VCaP (cell line): ENCODE results near the gene RASL11A.
"Not testable (repeated sequence)": the region's sequence is repeated elsewhere in the genome, so short reads cannot be mapped to it uniquely, and the experiment has no call there.

ENCODE experiments used
- H3K27ac ChIP-seq: fragments of 450-650 bp; 2 replicates; pipeline ENCODE4 v1.5.1; 2017
- TF ChIP-seq, protein P1 (sequence below): fragments of 450-650 bp; conservative IDR thresholded peaks from 2 replicates; pipeline ENCODE4 v1.5.1; 2017; ENCODE audit warnings: mild to moderate bottlenecking, moderate library complexity

Gene RASL11A

DNA sequence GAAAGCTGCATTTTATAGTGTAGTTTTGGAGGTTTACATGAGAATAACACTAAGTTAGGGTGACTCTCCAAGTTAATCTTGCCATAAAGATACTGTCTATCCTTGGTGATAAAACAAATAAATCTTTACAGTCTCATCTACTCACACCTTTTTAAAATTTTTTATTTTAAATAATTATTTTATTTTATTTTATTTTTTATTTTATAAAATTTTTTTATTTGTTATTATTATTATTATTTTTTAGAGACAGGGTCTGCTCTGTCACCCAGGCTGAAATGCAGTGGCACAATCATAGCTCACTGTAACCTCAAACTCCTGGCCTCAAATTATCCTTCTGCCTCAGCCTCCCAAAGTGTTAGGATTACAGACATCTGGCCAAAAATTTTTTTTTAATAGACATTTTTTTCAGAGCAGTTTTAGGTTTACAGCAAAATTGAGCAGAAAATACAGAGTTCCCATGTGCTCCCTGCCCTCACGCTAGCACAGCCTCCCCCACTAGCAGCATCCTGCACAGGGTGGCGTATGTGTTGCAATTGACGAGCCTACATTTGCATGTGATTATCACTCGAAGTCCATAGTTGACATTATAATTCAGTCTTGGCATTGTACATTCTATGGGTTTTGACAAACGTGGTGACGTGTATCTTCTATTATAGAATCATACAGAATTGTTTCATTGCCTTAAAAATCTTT lies 41.0 kb downstream of the RASL11A start:
- H3K27ac ChIP-seq, result no peak overlapping the region
- TF ChIP-seq, protein P1, sequence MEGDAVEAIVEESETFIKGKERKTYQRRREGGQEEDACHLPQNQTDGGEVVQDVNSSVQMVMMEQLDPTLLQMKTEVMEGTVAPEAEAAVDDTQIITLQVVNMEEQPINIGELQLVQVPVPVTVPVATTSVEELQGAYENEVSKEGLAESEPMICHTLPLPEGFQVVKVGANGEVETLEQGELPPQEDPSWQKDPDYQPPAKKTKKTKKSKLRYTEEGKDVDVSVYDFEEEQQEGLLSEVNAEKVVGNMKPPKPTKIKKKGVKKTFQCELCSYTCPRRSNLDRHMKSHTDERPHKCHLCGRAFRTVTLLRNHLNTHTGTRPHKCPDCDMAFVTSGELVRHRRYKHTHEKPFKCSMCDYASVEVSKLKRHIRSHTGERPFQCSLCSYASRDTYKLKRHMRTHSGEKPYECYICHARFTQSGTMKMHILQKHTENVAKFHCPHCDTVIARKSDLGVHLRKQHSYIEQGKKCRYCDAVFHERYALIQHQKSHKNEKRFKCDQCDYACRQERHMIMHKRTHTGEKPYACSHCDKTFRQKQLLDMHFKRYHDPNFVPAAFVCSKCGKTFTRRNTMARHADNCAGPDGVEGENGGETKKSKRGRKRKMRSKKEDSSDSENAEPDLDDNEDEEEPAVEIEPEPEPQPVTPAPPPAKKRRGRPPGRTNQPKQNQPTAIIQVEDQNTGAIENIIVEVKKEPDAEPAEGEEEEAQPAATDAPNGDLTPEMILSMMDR, result no peak

DNA sequence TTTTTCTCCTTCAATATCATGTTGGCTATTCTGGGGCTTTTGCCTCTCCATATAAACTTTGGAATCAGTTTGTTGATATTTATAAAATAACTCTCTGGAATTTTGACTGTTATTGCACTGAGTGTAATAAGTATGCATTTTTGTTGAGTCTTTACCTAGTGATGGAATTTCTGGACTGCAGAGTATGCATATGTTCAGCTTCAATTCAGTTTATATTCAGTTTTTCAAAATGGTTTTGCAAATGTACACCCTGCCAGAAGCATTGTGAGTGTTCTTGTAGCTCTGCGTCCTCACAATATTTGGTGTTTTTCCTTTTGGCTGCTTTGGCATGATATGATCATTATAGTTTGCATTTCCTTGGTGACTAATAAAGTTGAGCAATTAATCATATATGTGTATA lies 43.1 kb downstream of the RASL11A start:
- TF ChIP-seq, protein P1, result no peak
- no peak overlapping the region for H3K27ac ChIP-seq

- TF ChIP-seq, protein P1, result no peak
- no peak overlapping the region for H3K27ac ChIP-seq
Observed at GRCh38 chr13:27319404-27319803, 48.8 kb downstream of the RASL11A start.

GRCh38 chr13:27321468-27322431 lies 51.1 kb downstream of the RASL11A start:
- TF ChIP-seq, protein P1, result no peak
- no peak overlapping the region for H3K27ac ChIP-seq

- H3K27ac ChIP-seq, result not testable (repeated sequence)
Observed at GRCh38 chr13:27322443-27322842, 51.8 kb downstream of the RASL11A start.
